ENCODE measurements around the gene MED15. TPM values are rescaled to one million over a fixed set of nuclear protein-coding genes. Genes with fewer than 3 reads are reported as not detected.

Gene MED15
- polyA plus RNA-seq, 4 donors, result 49.4 to 106 (median 76.6) TPM

GRCh38 chr22:20627432-20627831, 120.0 kb downstream of the MED15 start:
- 83 to 90% (median 88%) methylated on average over 5 of the region's 5 CpGs for WGBS, 3 donors
- H3K4me1 ChIP-seq (ENCODE audit: control insufficient read depth in 3 of 3, insufficient read depth in 2 of 3, low read depth in 1 of 3, low read length in 2 of 3), result peaks cover 0 to 10% (median 0%) of the 10 kb centered on the region in 3 donors
- H3K4me3 ChIP-seq (ENCODE audit: low read depth in 1 of 3, low read length in 3 of 3), result no peak overlapping the region
- H3K36me3 ChIP-seq (ENCODE audit: control insufficient read depth in 3 of 3, insufficient read depth in 2 of 3, low read depth in 1 of 3, low read length in 3 of 3), result no peaks in the 10 kb centered on the region
- H3K27me3 ChIP-seq (ENCODE audit: control insufficient read depth in 3 of 3, insufficient read depth in 3 of 3, low read length in 3 of 3), result peaks cover 0 to 8% (median 0%) of the 10 kb centered on the region in 3 donors
- no peaks in the 10 kb centered on the region for H3K9me3 ChIP-seq (ENCODE audit: control insufficient read depth in 2 of 2, insufficient read depth in 1 of 2, low read depth in 1 of 2, low read length in 1 of 2)
- no peak overlapping the region for H3K27ac ChIP-seq (ENCODE audit: low read depth in 1 of 3, low read length in 2 of 3)
- FAIRE-seq (no peak), DNase-seq (no peak)

- 82 to 88% (median 87%) methylated on average over 9 of the region's 9 CpGs for WGBS, 3 donors
- H3K4me3 ChIP-seq (ENCODE audit: low read depth in 1 of 3, low read length in 3 of 3), result no peak overlapping the region
- FAIRE-seq (no peak), DNase-seq (no peak)
- H3K36me3 ChIP-seq (ENCODE audit: control insufficient read depth in 3 of 3, insufficient read depth in 2 of 3, low read depth in 1 of 3, low read length in 3 of 3), result no peaks in the 10 kb centered on the region
- H3K27ac ChIP-seq (ENCODE audit: low read depth in 1 of 3, low read length in 2 of 3), result no peak overlapping the region
- peaks cover 0 to 10% (median 0%) of the 10 kb centered on the region in 3 donors for H3K4me1 ChIP-seq (ENCODE audit: control insufficient read depth in 3 of 3, insufficient read depth in 2 of 3, low read depth in 1 of 3, low read length in 2 of 3)
- H3K9me3 ChIP-seq (ENCODE audit: control insufficient read depth in 2 of 2, insufficient read depth in 1 of 2, low read depth in 1 of 2, low read length in 1 of 2), result no peaks in the 10 kb centered on the region
- H3K27me3 ChIP-seq (ENCODE audit: control insufficient read depth in 3 of 3, insufficient read depth in 3 of 3, low read length in 3 of 3), result peaks cover 0 to 8% (median 0%) of the 10 kb centered on the region in 3 donors
Measured at GRCh38 chr22:20628081-20628939, 120.9 kb downstream of the MED15 start.

GRCh38 chr22:20629401-20629800, 122.0 kb downstream of the MED15 start:
- WGBS, 3 donors, result 91 to 95% (median 94%) methylated on average over 3 of the region's 3 CpGs
- no peaks in the 10 kb centered on the region for H3K36me3 ChIP-seq (ENCODE audit: control insufficient read depth in 3 of 3, insufficient read depth in 2 of 3, low read depth in 1 of 3, low read length in 3 of 3)
- no peak for FAIRE-seq
- H3K9me3 ChIP-seq (ENCODE audit: control insufficient read depth in 2 of 2, insufficient read depth in 1 of 2, low read depth in 1 of 2, low read length in 1 of 2), result no peaks in the 10 kb centered on the region
- no peak for DNase-seq
- H3K4me1 ChIP-seq (ENCODE audit: control insufficient read depth in 3 of 3, insufficient read depth in 2 of 3, low read depth in 1 of 3, low read length in 2 of 3), result peaks cover 0 to 10% (median 0%) of the 10 kb centered on the region in 3 donors
- no peak overlapping the region for H3K27ac ChIP-seq (ENCODE audit: low read depth in 1 of 3, low read length in 2 of 3)
- no peak overlapping the region for H3K4me3 ChIP-seq (ENCODE audit: low read depth in 1 of 3, low read length in 3 of 3)
- peaks cover 0 to 5% (median 0%) of the 10 kb centered on the region in 3 donors for H3K27me3 ChIP-seq (ENCODE audit: control insufficient read depth in 3 of 3, insufficient read depth in 3 of 3, low read length in 3 of 3)

- H3K4me1 ChIP-seq (ENCODE audit: control insufficient read depth in 3 of 3, insufficient read depth in 2 of 3, low read depth in 1 of 3, low read length in 2 of 3), result peaks cover 0 to 10% (median 0%) of the 10 kb centered on the region in 3 donors
- H3K36me3 ChIP-seq (ENCODE audit: control insufficient read depth in 3 of 3, insufficient read depth in 2 of 3, low read depth in 1 of 3, low read length in 3 of 3), result no peaks in the 10 kb centered on the region
- H3K4me3 ChIP-seq (ENCODE audit: low read depth in 1 of 3, low read length in 3 of 3), result no peak overlapping the region
- H3K9me3 ChIP-seq (ENCODE audit: control insufficient read depth in 2 of 2, insufficient read depth in 1 of 2, low read depth in 1 of 2, low read length in 1 of 2), result no peaks in the 10 kb centered on the region
- peaks cover 0 to 2% (median 0%) of the 10 kb centered on the region in 3 donors for H3K27me3 ChIP-seq (ENCODE audit: control insufficient read depth in 3 of 3, insufficient read depth in 3 of 3, low read length in 3 of 3)
- DNase-seq, result no peak
- no peak for FAIRE-seq
- no peak overlapping the region for H3K27ac ChIP-seq (ENCODE audit: low read depth in 1 of 3, low read length in 2 of 3)
- WGBS, 3 donors, result 66 to 80% (median 73%) methylated on average over 10 of the region's 10 CpGs
Measured at GRCh38 chr22:20630873-20631617, 123.6 kb downstream of the MED15 start.

- Histone ChIP-seq H3K4me3 (ENCODE audit: low read depth in 1 of 3, low read length in 3 of 3) (no peak overlapping the region), H3K36me3 (ENCODE audit: control insufficient read depth in 3 of 3, insufficient read depth in 2 of 3, low read depth in 1 of 3, low read length in 3 of 3) (no peaks in the 10 kb centered on the region), H3K4me1 (ENCODE audit: control insufficient read depth in 3 of 3, insufficient read depth in 2 of 3, low read depth in 1 of 3, low read length in 2 of 3) (peaks cover 0 to 10% (median 0%) of the 10 kb centered on the region in 3 donors), H3K9me3 (ENCODE audit: control insufficient read depth in 2 of 2, insufficient read depth in 1 of 2, low read depth in 1 of 2, low read length in 1 of 2) (no peaks in the 10 kb centered on the region), H3K27me3 (ENCODE audit: control insufficient read depth in 3 of 3, insufficient read depth in 3 of 3, low read length in 3 of 3) (no peaks in the 10 kb centered on the region), H3K27ac (ENCODE audit: low read depth in 1 of 3, low read length in 2 of 3) (no peak overlapping the region)
- 72 to 85% (median 76%) methylated on average over 6 of the region's 6 CpGs for WGBS, 3 donors
- no peak for DNase-seq
- no peak for FAIRE-seq
Measured at GRCh38 chr22:20632082-20632481, 124.7 kb downstream of the MED15 start.

- H3K4me1 ChIP-seq (ENCODE audit: control insufficient read depth in 3 of 3, insufficient read depth in 2 of 3, low read depth in 1 of 3, low read length in 2 of 3), result peaks cover 0 to 10% (median 0%) of the 10 kb centered on the region in 3 donors
- DNase-seq (no peak), FAIRE-seq (no peak)
- no peak overlapping the region for H3K4me3 ChIP-seq (ENCODE audit: low read depth in 1 of 3, low read length in 3 of 3)
- H3K9me3 ChIP-seq (ENCODE audit: control insufficient read depth in 2 of 2, insufficient read depth in 1 of 2, low read depth in 1 of 2, low read length in 1 of 2), result no peaks in the 10 kb centered on the region
- no peaks in the 10 kb centered on the region for H3K27me3 ChIP-seq (ENCODE audit: control insufficient read depth in 3 of 3, insufficient read depth in 3 of 3, low read length in 3 of 3)
- 46 to 56% (median 53%) methylated on average over 4 of the region's 4 CpGs for WGBS, 3 donors
- no peak overlapping the region for H3K27ac ChIP-seq (ENCODE audit: low read depth in 1 of 3, low read length in 2 of 3)
- H3K36me3 ChIP-seq (ENCODE audit: control insufficient read depth in 3 of 3, insufficient read depth in 2 of 3, low read depth in 1 of 3, low read length in 3 of 3), result no peaks in the 10 kb centered on the region
Measured at GRCh38 chr22:20632518-20632917, 125.1 kb downstream of the MED15 start.

- WGBS, 3 donors, result 87 to 91% (median 90%) methylated on average over 7 to 9 of the region's 9 CpGs
- FAIRE-seq (no peak), DNase-seq (no peak)
- no peaks in the 10 kb centered on the region for H3K9me3 ChIP-seq (ENCODE audit: control insufficient read depth in 2 of 2, insufficient read depth in 1 of 2, low read depth in 1 of 2, low read length in 1 of 2)
- no peaks in the 10 kb centered on the region for H3K36me3 ChIP-seq (ENCODE audit: control insufficient read depth in 3 of 3, insufficient read depth in 2 of 3, low read depth in 1 of 3, low read length in 3 of 3)
- no peak overlapping the region for H3K27ac ChIP-seq (ENCODE audit: low read depth in 1 of 3, low read length in 2 of 3)
- H3K4me1 ChIP-seq (ENCODE audit: control insufficient read depth in 3 of 3, insufficient read depth in 2 of 3, low read depth in 1 of 3, low read length in 2 of 3), result peaks cover 0 to 10% (median 0%) of the 10 kb centered on the region in 3 donors
- peaks cover 0 to 2% (median 0%) of the 10 kb centered on the region in 3 donors for H3K27me3 ChIP-seq (ENCODE audit: control insufficient read depth in 3 of 3, insufficient read depth in 3 of 3, low read length in 3 of 3)
- no peak overlapping the region for H3K4me3 ChIP-seq (ENCODE audit: low read depth in 1 of 3, low read length in 3 of 3)
Measured at GRCh38 chr22:20634560-20635226, 127.3 kb downstream of the MED15 start.

- H3K4me3 ChIP-seq (ENCODE audit: low read depth in 1 of 3, low read length in 3 of 3), result no peak overlapping the region
- H3K27me3 ChIP-seq (ENCODE audit: control insufficient read depth in 3 of 3, insufficient read depth in 3 of 3, low read length in 3 of 3), result peaks cover 0 to 2% (median 0%) of the 10 kb centered on the region in 3 donors
- H3K9me3 ChIP-seq (ENCODE audit: control insufficient read depth in 2 of 2, insufficient read depth in 1 of 2, low read depth in 1 of 2, low read length in 1 of 2), result no peaks in the 10 kb centered on the region
- no peak for DNase-seq
- H3K36me3 ChIP-seq (ENCODE audit: control insufficient read depth in 3 of 3, insufficient read depth in 2 of 3, low read depth in 1 of 3, low read length in 3 of 3), result no peaks in the 10 kb centered on the region
- H3K27ac ChIP-seq (ENCODE audit: low read depth in 1 of 3, low read length in 2 of 3), result no peak overlapping the region
- WGBS, 3 donors, result 70 to 84% (median 74%) methylated on average over 6 of the region's 6 CpGs
- no peak for FAIRE-seq
- peaks cover 0 to 10% (median 0%) of the 10 kb centered on the region in 3 donors for H3K4me1 ChIP-seq (ENCODE audit: control insufficient read depth in 3 of 3, insufficient read depth in 2 of 3, low read depth in 1 of 3, low read length in 2 of 3)
Measured at GRCh38 chr22:20635227-20635591, 127.8 kb downstream of the MED15 start.
